Stimulated activated CD8-positive, alpha-beta memory T cell treated with anti-CD3 and anti-CD28 coated beads, Interleukin-7, amount 100 ng/mL, for 24 hours (primary cell): ENCODE measurements around the gene ENDOG.

Experiments
- DNase-seq: peaks from one replicate; pipeline ENCODE4 v3.0.0-alpha.2; 2020; ENCODE audit warnings: low read depth

Gene ENDOG

DNA sequence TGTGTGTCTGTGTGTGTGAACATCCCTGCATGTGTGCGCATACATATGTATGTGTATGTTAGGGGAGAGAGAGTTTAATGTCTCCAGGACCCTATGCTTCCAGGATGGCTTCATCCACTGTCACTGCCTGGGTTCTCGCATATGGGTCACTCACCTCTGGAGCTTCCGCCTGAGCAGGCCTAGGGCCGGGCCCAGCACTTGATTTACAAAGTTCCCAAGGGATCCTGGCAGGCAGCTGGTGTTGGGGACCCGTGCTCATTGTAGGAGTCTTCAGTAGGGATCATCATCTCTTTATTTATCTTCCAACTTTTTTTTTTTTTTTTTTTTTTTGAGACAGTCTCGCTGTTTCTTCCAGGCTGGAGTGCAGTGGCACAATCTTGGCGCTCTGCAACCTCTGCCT is 18.2 kb upstream of the ENDOG start:
- no peak for DNase-seq

DNA sequence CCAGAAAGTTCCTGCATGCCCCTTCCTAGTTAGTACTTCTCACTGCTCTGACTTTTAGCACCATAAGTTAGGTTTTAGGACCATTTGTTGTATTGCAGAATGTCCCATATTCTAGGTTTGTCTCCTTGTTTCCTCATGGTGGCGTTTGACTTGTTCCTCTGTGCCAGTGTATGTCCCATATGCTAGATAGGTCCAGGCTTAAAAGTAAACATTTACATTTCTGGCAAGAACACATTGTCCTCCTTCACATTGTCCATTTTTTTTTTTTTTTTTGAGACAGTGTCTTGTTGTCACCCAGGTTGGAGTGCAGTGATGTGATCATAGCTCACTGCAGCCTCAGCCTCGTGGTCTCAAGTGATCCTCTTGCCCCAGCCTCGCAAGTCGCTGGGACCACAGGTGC is 15.8 kb upstream of the ENDOG start:
- no peak for DNase-seq

DNA sequence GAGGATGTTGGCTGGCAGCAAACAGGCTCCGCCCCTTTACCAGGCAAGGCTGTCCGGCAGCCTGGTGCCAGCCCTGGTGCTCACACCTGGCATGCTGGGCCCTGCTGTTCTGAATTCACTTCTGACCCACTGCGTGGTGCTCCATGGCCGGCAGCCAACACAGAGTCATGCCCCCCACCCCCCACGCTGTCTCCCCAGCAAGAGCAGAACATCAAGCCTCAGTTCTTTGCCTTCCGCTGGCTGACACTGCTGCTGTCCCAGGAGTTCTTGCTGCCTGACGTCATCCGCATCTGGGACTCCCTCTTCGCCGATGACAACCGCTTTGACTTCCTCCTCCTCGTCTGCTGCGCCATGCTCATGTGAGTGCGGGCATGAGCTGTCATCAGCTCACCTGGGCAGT is 12.6 kb upstream of the ENDOG start:
- DNase-seq = no peak

DNA sequence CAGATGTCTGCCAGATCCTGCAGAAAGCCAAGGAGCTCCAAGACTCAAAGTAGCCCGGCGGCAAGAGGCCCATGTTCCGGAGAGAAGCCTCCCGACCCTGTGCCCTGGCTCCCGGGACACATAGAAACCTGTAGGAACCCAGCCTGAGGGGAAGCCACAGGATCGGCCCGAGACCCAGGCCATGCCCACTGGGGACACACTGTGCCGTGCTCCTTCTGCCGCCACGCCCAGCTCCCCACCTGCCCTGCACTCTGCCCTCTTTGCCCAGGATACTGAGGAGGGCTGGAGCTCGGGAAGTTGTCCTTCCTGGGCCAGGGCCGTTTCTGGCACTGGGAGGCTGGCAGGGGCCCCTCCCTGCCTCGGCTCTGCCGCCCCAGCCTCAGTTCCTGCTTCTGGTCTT is 10.5 kb upstream of the ENDOG start:
- no peak for DNase-seq

DNA sequence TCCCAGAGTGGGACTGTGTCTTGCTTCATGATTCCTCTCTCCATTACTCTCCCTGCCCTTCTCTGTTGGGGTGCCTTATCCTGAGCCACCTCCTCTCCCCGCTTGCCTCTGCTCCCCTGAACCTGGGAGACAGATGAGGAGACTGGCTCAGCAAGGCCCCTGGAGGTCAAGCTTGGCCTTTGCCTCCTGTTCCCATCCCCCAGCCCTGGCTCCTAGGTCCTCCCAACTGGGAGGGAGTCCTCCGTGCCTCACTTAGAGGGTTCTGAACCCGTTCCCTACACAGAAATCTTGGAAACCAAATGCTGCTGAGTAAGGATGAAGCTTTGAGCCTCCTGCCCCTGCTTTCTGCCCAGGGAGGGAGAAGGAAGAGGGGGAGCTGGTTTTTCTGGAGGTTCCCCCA is 9.8 kb upstream of the ENDOG start:
- no peak for DNase-seq

DNA sequence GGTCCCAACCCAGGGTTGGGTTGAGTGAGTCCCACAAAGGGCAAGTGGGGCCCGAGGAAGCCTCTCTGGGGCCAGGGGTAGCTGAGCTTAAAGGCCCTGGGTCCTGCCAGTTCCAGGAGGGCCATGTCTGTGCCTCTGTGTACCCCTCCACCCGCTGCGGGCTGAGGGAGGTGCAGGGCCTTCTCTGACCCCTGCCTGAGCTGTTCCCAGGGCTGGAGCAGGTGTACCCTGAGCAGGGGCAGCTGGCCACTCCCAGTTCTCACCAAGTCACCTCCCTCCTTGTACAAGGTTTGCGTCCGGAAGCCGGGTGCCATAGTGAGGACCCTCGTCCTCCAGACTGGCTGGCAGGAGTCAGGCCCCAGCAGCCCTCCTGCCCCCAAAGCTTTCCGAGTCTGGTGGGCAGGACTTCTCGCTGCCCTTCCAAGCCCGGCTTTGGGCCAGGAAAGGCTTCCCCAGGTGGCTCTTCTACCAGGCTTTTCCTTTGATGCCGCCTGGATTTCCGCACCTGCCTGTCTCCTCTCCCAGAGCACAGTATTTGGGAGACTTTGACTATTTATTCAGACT is 9.2 kb upstream of the ENDOG start:
- no peak for DNase-seq

DNA sequence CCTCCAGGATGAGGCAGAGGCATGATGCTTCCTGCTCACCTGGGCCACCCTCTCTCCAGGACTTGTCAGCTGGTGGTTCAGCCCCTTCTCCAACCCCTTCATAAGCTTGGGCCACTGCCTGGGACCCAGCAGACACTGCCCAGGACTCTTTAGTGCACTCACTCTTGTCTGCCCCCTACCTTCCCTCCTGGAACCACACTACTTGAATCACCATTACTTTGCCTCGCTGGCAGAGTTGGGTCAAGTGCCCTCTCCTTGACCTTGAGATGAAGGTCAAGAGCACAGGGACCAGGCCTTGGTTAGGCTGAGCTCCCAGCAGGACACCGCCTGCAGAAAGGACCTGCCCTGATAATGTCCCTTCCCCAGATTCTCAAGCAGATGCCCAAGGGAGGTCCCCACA is 8.5 kb upstream of the ENDOG start:
- DNase-seq = no peak

DNA sequence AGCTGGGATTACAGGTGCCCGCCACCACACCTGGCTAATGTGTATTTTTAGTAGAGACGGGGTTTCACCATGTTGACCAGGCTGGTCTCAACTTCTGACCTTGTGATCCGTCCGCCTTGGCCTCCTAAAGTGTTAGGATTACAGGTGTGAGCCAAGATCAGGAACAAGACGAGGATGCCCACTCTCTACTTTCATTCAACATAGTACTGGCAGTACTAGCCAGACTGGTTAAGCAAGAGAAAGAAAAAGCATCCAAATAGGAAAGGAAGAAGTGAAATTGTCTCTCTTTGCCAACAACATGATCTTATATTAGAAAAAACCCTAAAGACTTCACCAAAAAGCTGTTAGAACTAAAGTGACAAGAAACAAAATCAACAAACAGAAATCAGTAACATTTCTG is 7.4 kb upstream of the ENDOG start:
- DNase-seq = no peak

DNA sequence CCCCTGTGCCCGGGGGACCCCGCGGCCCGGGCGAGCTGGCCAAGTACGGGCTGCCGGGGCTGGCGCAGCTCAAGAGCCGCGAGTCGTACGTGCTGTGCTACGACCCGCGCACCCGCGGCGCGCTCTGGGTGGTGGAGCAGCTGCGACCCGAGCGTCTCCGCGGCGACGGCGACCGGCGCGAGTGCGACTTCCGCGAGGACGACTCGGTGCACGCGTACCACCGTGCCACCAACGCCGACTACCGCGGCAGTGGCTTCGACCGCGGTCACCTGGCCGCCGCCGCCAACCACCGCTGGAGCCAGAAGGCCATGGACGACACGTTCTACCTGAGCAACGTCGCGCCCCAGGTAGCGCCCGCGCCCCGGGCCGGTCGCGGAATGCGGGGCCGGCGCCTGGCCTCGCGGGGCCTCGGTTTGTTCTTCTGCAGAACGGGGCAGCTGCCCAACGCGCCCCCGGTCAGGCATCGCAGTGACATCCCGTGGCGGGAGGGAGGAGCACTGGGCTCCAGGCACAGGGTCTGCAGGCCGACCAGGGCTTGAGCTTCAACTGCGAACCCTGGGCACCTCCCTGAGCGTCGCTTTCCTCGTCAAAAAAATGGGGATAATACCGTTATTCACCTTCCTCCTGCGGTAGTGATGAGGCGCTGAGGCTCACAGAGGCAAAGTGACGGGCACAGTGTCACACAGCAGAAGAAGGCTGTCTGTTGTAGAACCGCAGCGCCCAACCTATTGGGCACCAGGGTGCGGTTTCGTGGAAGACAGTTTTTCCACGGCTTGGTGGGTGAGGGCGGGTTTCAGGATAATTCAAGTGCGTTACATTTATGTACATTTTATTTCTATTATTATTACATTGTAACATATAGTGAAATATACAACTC is 777 bp downstream of the ENDOG start:
- DNase-seq = no peak

DNA sequence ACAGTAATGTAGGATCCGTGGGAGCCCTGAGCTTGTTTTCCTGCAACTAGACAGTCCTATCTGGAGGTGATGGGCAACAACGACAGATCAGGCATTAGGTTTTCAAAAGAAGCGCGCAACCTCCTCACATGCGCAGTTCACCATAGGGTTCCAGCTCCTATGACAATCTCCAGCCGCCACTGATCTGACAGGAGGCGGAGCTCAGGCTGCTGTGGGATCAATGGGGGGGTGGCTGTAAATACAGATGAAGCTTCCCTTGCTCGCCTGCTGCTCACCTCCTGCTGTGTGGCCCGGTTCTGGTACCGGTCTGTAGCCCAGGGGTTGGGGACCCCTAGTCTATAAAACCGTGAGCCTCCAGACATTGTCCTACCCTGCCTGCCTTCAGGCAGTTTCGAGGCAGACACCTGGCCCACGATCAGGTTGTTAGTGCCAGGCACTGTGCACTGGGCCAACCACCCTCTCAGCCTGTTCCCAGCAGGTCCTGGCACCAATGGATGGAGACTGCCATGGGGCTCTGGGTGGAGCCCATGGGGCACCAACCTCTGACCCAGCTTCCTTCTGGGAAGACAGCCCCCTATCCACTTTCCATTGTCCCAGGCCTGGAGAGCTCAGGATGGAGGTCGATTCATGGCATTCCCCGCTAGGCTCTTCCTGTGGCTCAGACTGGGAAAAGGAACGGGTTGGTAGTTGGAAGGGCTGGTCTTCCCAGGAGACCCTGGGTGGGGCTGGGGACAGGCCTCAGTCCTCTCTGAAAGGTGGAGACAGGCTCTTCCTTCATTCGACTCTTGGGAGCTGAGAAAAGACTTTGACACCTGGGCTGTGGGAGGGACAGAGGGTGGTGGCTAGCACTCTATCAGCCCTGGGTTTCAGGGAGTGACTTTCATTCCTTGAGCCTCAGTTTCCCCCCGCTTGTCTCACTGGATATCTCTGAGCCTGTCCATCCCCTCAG is 1.7 kb downstream of the ENDOG start:
- no peak for DNase-seq

DNA sequence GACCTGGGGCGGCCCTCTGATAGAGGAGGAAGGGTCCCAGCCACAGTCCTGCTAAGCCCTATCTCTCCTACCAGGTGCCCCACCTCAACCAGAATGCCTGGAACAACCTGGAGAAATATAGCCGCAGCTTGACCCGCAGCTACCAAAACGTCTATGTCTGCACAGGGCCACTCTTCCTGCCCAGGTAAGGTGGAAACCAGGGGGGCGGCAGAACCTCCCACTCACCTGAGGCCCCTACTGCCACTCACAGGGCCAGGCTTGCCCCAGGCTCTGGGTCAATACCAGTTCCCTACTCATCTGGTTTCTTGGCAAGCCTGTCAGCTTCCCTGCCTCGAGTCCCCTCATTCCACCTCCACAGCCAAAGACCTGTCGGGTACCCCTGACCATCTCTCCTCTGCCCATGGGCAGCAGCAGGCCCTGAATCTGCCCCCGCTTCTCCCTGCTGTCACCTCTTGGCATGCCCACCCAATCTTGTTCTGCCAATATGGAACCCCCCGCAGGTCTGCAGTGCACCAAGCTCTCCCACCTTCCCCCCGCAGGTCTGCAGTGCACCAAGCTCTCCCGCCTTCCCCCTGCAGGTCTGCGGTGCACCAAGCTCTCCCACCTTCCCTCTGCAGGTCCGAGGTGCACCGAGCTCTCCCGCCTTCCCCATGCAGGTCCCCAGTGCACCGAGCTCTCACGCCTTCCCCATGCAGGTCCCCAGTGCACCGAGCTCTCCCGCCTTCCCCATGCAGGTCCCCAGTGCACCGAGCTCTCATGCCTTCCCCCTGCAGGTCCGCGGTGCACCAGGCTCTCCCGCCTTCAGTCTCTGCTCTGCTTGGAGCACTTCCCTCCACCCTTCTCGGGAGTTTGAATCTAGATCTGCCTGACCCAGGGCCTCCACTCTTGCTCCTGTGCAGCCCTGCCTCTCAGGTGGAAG is 2.6 kb downstream of the ENDOG start:
- no peak for DNase-seq

DNA sequence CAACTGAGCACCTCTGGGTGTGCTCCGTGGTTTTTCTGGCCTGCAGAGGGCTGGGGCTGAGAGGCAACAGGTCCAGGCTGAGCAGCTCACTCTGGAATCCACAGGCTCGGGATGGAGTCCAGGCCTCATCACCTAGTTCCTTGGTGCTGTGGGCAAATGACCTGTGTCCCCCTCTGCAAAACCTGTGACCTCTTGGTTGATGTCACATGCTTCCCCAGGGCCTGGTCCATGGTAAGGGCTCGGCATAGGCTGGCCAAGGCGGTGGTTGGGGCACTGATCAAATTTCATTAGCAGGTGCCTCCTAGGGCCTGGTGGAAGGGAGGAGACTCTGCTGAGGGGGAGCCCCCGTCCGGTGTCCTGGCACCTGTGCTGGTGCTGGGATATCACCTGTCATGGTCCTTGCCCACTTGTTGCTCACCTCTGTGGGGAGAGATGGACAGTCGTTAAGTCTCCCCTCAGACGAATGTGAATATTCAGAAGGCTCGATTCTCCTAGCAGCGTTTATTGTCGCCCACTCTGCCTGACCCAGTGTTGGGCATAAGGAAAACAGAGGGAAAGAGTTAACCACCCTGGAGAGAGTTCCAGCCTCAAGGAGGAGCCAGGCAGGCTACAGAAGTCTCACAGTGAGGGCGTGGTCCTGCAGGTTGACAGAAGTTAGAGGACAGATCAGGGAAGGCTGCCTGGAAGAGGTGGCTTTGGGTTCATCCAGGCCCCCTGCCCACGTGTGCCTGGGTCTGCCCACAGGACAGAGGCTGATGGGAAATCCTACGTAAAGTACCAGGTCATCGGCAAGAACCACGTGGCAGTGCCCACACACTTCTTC is 3.5 kb downstream of the ENDOG start:
- no peak for DNase-seq

DNA sequence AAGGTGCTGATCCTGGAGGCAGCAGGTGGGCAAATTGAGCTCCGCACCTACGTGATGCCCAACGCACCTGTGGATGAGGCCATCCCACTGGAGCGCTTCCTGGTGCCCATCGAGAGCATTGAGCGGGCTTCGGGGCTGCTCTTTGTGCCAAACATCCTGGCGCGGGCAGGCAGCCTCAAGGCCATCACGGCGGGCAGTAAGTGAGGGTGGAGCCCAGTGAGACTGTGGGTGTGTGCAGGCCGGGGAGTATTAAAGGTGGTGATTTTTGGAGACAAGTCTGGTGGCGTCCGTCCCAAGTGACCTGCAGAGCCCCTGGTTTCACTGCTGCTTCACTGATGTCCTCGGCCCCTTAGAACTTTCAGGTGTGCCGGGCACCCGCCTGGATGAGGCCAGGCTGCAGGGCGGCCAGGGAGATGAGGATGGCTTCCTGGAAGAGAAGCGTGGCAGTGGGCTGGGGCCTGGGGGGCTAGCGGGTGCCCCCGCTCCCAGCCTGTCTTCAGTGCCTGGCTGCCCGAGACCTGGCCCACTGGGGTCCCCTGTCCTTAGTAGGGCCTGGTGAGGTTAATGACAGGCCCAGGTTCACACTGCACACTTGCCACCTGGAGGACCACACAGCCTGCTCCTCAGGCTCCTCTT is 4.2 kb downstream of the ENDOG start:
- DNase-seq = no peak

DNA sequence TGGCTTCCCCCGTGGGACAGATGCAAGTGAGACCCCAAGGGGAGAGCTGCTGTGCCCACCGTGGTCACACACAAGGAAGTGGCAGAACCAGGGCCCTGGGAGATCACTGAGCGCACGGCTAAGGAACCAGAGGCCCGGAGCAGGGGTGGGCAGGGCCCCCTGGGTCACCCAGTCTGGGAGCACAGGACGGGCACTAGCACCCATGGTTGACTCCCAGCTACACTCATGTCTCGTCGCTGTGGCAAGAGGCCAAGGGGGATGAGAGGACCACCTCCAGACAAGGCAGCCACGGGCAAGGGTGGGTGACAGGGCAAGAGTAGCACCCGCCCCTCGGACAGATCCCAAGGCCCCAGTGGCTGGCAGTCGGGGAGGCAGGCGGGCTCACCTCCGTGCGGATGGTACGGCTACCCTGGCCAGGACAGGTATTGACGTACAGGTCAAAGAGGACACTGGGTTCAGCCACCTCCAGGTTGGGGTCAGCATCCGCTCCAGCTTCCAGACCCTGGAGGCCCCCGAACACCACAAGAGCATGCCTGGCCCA is 5.1 kb downstream of the ENDOG start:
- no peak for DNase-seq

DNA sequence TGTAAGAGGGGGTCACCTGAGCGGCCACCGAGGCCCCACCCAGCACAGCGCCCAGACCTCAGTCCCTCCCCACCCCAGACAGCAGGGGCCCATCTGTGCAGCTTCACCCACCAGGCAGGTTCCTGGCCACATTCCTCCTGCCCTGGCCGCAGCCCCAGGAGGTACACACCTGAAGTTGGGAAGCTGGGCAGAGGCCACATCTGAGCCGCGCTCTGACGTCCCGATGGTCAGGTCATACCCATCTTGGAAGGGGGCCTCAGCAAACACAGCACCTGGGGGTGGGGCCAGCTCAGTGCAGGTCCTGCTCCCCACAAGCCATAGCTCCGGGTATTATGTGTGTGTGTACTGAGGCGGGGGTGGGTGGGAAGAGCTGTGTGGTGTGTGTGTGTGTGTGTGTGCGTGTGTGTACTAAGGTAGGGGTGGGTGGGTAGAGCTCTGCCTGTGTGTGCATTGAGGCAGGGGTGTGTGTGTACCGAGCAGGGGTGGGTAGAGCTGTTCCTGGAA is 5.7 kb downstream of the ENDOG start:
- DNase-seq = no peak

DNA sequence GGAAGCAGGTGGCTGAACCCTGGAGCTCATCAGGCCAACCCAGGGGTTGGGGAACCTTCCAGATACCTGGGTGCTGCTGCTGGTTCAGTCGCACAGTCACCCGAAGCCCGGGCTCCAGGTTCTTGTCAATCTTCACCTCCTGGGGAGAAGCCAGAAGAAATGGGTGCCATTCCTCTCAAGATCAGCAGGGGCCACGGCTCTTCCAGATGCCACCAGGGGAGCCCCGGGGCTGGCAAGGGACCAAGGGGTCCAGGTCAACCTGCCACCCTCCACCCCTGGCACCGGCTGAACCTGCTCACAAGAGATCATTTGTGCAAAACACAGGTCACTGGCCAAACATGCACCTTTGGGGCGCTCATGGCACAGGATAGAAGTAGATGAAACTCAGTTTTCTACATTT is 6.6 kb downstream of the ENDOG start:
- no peak for DNase-seq

DNA sequence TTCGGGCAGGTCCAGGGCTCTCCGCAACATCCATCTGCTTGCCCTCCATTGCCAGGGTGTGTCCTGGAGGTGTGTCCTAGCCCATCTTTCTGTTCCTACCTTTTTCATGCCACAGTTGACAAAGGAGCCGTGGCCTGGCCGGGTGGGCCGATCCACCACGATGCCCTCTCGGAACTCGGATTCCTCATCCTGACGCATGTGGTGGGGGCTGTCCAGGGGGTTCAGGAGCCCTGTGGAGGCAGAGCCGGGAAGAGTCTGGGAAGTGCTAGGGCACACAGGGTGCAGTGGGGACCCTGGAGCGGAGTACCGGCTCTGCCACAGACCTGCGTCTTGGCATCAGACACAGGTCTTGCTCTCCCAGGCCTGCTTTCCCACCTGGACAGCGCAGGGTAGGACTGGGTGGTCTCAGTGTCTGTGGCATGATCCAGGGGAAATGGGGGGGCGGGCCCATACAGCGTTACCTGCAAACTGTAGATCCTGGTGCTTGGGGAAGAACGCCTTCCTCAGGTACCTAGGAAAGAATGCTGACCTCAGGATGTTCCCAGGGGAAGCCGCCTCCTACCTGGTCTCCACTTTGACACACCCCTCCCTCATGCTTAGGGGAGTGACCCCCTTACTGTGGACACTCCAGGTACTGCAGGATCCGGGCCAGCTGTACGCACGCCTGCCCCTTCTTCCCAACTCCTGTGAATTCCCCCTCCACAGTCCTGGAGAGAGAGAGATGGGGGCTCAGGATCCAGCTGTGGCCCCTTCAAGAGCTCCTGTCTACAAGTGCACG is 7.8 kb downstream of the ENDOG start:
- no peak for DNase-seq

DNA sequence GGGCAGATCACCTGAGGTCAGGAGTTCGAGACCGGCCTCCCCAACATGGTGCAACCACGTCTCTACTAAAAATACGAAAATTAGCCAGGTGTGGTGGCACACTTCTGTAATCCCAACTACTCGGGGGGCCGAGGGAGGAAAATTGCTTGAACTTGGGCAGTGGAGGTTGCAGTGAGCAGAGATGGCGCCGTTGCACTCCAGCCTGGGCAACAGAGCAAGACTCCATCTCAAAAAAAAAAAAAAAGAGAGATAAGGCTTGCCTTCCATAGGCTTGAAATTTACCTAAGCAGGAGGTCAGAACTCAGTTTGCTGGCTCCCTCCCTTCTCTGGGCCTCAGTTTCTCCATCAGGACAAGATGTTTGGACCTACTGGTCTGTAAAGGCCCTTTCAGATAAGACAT is 10.0 kb downstream of the ENDOG start:
- no peak for DNase-seq
